Measurements from ENCODE around the gene ZNF318.
"Not testable (repeated sequence)": the region's sequence is repeated elsewhere in the genome, so short reads cannot be mapped to it uniquely, and the experiment has no call there.

Gene ZNF318

GRCh38 chr6:43304361-43304760 is 65.1 kb downstream of the ZNF318 start:
- no peak for TF ChIP-seq CTCF (IDR thresholded peaks at IDR 0.05; ENCODE audit: insufficient read depth, missing control alignments)
- DNase-seq (ENCODE audit: insufficient read length, low spot score) = no peak
- no peak for FAIRE-seq

DNA sequence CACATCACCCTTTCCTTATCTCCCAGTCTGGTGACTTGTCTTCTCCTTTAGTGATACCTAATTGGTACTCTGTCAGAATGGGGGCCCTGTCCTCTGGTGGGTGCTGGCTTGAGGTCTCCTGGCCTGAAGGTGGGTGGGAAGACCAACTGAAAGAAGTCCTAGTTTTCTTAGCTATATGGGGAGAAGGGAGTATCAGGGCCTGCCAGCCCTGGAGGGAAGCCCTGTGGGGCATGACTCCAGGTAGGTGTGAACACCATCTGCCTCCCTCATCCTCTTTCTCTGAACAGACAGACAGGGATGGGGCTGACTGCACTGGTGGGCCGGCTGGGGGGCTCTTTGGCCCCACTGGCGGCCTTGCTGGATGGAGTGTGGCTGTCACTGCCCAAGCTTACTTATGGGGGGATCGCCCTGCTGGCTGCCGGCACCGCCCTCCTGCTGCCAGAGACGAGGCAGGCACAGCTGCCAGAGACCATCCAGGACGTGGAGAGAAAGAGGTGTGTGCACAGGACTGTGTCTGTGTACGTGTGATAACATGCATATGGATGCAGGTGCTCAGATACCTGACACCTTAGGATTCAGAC is 65.6 kb downstream of the ZNF318 start:
- FAIRE-seq (no peak), DNase-seq (ENCODE audit: insufficient read length, low spot score) (no peak)
- no peak for TF ChIP-seq CTCF (IDR thresholded peaks at IDR 0.05; ENCODE audit: insufficient read depth, missing control alignments)

DNA sequence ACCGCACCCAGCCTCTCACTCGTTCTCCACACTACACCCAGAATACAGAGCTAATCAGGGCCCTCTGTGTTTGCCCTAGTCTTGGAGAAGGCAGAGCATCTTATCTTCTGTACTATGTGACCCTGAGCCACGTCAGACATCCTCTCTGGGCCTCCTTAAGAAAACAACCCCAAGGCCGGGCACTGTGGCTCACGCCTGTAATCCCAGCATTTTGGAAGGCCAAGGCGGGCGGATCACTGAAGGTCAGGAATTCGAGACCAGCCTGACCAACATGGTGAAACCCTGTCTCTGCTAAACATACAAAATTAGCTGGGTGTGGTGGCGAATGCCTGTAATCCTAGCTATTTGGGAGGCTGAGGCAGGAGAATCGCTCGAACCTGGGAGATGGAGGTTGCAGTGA is 66.4 kb downstream of the ZNF318 start:
- DNase-seq (ENCODE audit: insufficient read length, low spot score); FAIRE-seq: not testable (repeated sequence)

DNA sequence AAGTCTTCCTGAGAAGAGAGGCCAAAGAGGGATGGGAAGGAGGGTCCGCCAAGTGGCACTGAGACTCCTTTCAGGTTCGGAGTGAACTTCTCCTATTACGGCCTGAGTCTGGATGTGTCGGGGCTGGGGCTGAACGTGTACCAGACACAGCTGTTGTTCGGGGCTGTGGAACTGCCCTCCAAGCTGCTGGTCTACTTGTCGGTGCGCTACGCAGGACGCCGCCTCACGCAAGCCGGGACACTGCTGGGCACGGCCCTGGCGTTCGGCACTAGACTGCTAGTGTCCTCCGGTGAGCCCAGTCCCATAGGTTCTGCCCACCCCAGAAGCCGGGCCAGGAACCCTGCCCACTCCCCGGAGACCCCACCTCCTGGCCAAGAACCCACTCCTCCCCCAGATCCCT is 67.3 kb downstream of the ZNF318 start:
- FAIRE-seq = no peak
- DNase-seq (ENCODE audit: insufficient read length, low spot score) = no peak
- TF ChIP-seq CTCF (IDR thresholded peaks at IDR 0.05; ENCODE audit: insufficient read depth, missing control alignments) = no peak

DNA sequence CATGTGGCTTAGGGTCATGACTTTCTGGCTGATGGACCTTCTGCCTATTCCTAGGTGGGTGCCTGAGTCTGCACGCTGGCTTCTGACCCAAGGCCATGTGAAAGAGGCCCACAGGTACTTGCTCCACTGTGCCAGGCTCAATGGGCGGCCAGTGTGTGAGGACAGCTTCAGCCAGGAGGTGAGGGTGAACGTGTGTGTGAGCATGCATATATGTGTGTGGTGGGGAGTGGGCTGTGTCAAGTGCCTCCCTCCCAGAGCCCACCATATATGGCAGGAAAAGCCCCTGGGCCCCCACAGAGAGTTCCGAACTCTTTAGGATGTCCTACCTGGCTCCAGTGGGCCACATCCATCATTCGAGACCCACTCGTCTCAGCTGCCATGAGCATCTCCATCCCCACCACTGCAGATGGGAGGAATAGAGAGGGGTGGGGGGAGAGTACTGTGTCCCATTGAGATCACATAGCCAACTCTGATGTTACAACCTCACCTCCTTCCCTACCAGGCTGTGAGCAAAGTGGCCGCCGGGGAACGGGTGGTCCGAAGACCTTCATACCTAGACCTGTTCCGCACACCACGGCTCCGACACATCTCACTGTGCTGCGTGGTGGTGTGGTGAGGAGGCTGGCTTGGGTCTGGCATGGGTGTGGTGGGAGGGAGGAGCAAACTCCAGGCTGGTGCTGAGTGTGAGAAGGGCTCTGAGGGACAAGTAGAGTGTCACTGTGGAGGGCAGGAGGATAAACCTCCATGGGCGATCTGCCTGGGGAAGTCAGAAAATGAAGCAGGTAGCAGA is 68.2 kb downstream of the ZNF318 start:
- DNase-seq (ENCODE audit: insufficient read length, low spot score) (no peak), FAIRE-seq (no peak)
- no peak for TF ChIP-seq CTCF (IDR thresholded peaks at IDR 0.05; ENCODE audit: insufficient read depth, missing control alignments)

- FAIRE-seq (no peak), DNase-seq (ENCODE audit: insufficient read length, low spot score) (no peak)
- no peak for TF ChIP-seq CTCF (IDR thresholded peaks at IDR 0.05; ENCODE audit: insufficient read depth, missing control alignments)
Observed at GRCh38 chr6:43299338-43300293, 69.8 kb downstream of the ZNF318 start.

DNA sequence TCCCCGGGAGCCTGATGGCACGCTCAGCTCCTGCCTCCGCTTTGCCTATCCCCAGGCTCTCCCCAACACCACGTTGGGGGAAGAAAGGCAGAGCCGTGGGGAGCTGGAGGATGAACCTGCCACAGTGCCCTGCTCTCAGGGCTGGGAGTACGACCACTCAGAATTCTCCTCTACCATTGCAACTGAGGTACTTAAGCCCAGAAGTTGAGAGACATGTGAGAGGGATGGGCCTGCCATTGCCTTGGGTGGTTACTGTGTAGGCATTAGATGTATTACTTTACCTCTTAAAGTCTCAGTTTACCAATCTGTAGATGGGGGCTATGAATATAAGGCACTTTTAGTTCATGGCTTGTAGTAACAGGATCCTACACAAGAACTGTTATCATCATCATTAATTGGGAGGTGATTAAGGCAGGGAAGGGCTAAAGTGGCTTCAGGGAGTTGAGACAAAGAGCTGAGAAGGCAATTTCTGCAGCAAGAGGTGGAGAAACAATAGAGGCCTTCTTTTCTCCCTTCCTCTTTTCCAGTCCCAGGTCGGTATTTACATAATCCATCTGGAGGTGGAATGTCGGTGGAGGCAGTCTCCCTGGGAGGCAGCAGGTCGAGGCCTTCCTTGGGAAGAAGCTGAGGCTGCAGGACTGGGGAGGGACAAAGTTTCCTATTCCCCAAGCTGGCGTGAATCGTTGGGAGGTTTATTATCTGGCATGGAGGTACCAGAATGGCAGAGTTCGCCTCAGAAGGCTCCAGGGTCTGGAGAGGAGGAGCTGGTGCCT is 70.7 kb downstream of the ZNF318 start:
- TF ChIP-seq CTCF (IDR thresholded peaks at IDR 0.05; ENCODE audit: insufficient read depth, missing control alignments) = no peak
- DNase-seq (ENCODE audit: insufficient read length, low spot score) (peak; percentile 12), FAIRE-seq (no peak)

All from D721Med (cell line).